GM21447 (cell line): ENCODE measurements around the gene CORO2A.
"Not testable (repeated sequence)": the region's sequence is repeated elsewhere in the genome, so short reads cannot be mapped to it uniquely, and the experiment has no call there.

Experiments
- ATAC-seq: cut with Tn5 transposase; IDR thresholded peaks from one replicate; pipeline ENCODE4 v1.9.1; 2021; ENCODE audit not compliant: unreplicated experiment

Gene CORO2A

GRCh38 chr9:98117984-98118639 is 74.3 kb downstream of the CORO2A start:
- peak; percentile 56 for ATAC-seq

DNA sequence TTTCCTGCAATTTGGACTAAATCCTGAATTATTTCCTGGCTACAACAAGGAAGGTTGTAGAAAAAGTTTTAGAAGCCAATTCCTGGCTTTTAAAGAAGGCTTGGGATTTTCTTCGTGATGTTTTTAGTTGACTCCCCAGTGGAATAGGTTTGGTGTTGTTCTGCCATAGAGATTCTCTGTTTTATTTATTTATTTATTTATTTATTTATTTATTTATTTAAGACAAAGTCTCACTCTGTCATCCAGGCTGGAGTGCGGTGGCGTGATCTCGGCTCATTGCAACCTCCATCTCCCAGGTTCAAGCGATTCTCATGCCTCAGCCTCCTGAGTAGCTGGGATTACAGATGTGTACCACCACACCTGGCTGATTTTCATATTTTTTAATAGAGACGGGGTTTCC is 75.3 kb downstream of the CORO2A start:
- ATAC-seq, result not testable (repeated sequence)

- ATAC-seq, result no peak
Measured at GRCh38 chr9:98109052-98109451, 83.4 kb downstream of the CORO2A start.

DNA sequence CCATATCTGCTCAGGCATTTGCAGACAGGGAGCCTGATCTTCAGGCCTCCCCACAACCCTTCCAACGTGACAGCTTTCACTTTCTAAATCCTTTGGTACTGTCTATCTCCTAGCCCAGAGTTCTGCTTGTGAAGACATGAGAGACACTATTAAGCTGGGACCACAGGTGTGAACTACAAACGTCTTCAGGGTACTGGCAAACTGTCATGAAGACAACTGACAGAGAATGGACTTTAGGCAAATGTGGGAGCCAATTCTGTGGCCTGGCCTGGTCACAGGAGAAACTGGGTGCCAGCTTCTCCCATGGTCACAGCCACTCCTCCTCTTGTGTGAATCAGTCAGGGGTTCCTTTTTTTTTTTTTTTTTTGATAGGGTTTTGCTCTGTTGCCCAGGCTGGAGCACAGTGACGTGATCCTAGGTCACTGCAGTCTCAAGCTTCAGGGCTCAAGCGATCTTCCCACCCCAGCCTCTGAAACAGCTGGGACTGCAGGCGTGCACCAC is 83.9 kb downstream of the CORO2A start:
- peak; percentile 67 for ATAC-seq

DNA sequence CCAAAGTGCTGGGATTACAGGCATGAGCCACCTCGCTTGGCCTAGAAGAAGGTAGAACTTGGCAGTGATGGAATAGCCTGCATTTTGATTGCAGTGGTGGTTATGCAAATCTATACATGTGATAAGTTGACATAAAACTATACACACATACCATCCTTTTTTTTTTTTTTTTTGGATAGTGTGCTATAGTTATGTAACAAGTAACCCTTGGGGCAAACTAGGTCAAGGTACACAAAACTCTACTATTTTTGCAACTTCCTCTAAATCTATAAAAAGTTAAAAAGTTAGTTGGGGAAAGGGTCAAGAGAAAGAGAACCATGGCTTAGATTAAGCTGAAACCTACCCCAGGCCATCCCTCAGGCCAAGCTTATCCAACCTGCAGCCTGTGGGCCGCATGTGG is 84.5 kb downstream of the CORO2A start:
- ATAC-seq, result no peak

GRCh38 chr9:98105006-98105405 is 87.4 kb downstream of the CORO2A start:
- no peak for ATAC-seq

DNA sequence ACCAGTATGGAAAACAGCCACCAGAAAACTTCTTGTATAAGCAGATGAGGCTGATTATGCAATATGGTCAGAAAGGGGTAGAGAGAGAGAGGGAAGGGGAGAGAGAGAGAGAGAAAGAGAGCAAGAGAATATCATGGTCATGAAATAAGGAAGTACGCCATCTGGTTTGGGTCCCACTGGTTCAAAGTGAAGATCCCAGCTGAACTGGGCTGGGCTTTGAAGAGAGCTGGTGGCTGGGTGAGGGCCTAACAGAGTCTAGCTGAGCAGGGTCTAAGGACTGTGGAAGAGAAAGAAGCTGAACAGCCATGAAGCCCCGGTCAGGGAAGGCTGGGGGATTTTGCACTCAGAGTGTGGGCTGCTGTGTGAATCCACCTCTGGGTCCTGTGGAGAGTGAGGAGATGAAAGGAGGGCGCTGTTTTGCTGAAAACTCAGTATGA is 88.0 kb downstream of the CORO2A start:
- no peak for ATAC-seq

- ATAC-seq, result peak; percentile 97
Measured at GRCh38 chr9:98101868-98102273, 90.6 kb downstream of the CORO2A start.

DNA sequence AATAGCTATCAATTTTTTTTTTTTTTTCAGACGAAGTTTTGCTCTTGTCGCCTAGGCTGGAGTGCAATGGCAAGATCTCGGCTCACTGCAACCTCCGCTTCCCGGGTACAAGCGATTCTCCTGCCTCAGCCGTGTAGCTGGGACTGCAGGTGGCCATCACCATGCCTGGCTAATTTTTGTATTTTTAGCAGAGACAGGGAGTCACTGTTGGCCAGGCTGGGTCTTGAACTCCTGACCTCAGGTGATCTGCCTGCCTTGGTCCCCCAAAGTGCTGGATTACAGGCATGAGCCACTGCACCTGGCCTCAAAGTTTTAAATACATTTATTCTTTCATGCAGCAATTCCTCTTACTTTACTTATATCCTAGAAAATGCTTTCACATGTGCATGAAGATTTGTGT is 91.0 kb downstream of the CORO2A start:
- ATAC-seq, result no peak

GRCh38 chr9:98100456-98100855 is 92.0 kb downstream of the CORO2A start:
- ATAC-seq, result no peak

DNA sequence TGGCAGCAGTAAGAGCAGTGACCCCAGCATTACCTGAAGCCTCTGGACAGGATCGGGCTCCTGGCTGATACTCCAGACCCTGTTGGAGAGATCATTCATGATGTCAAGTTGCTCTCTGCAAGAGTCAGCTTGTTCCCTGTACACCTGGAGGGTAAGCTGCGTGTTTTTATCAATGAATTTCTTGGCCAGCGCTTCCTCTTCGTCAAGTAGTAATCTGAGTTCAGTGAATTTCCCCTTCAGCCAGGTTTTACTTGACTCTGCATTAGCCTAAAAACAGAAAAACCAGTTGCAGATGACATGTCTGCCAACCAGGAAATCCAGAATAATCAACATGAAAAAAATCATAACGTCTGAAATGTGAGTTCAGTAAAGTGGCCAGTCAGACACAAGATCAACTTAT is 92.5 kb downstream of the CORO2A start:
- no peak for ATAC-seq

GRCh38 chr9:98099346-98099745 is 93.1 kb downstream of the CORO2A start:
- ATAC-seq, result no peak

DNA sequence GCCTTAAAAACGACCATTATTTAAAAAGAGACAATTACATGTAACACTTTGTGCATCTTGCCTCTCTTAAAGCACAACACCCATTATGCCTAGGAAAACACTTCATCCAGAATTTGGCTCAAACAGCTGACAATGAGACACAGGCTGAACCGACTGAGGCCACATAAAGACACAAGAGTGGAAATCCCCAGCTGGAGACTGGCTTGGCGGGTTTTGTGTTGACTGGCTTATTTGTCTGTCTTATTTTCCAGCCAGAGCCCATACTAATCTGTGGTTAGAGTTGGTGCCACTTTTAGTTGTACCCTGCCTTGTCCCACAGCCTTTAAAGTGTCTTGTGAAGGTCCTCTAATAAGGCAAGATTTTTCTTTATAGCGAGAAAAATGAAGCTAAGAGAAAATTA is 94.6 kb downstream of the CORO2A start:
- ATAC-seq, result no peak

DNA sequence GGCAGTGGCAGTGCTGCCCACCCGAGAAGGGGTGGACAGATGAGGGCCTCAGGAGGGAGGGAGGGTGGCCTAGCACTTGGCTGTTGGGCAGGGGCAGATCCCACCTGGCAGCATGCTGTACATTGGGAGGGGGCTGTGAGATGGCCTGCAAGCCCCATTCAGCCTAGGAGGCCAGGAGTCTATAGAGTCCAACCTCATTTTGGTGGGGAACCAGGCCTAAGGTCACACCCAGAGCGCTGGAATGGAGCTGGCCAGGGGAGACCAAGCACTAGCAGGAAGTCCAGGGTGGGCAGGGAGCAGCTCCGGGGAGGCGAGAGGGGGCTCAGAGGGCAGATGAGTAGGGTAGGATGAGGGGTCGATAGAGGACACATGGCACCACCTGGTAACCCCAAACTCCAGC is 96.3 kb downstream of the CORO2A start:
- ATAC-seq, result no peak

- no peak for ATAC-seq
Measured at GRCh38 chr9:98095401-98095800, 97.0 kb downstream of the CORO2A start.

DNA sequence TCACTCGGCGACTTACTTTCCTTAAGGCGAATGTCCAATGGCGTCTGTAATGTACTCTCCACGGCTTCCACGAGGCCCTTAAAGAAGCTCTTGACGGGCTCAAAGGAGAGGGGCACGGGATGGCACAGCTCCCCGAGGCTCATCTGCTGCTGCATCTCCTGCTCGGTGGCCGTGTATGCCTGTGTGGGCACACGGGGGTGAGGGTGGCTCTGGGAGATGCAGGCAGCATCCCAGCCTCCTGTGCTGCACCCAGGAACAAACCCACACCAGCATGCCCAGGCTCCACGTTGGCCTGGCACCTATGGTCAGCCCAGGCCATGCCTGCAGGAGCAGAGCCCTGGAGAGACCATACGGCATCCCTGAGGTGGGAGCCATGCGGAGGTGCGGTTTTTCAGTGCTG is 97.6 kb downstream of the CORO2A start:
- ATAC-seq, result no peak

DNA sequence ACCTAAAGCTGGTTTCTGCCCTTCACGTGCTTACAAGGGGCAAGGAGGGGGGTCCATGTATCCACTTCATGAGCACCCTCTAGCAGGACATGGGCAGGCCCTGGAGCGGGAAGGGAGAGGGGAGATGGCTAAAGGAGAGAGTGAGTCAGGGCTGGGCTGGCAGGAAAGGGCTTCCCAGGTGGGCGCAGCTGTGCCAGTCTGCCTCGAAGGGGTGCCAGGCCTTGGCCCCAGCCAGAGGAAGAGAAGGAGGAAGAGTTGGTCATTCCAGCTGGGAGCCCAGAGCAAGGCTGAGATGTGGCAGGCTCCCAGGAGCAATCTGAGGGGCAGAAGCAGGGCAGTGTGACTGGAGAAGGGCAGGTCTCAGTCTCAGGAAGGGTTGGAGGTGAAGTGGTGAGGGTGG is 98.1 kb downstream of the CORO2A start:
- no peak for ATAC-seq

DNA sequence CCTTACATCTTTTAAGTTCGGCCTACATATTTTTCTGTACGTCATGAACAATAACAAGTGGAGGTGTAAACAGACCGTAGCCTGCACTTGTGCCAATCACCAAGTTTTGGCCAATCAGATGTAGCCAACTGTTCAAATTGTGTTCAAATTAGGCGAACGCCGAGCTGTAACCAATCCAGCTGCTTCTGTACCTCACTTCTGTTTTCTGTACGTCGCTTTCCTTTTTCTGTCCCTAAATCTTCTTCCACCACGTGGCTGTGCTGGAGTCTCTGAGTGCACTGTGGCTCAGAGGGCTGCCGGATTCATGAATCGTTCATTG is 99.9 kb downstream of the CORO2A start:
- no peak for ATAC-seq

- ATAC-seq, result no peak
Measured at GRCh38 chr9:98091735-98092612, 100.5 kb downstream of the CORO2A start.

DNA sequence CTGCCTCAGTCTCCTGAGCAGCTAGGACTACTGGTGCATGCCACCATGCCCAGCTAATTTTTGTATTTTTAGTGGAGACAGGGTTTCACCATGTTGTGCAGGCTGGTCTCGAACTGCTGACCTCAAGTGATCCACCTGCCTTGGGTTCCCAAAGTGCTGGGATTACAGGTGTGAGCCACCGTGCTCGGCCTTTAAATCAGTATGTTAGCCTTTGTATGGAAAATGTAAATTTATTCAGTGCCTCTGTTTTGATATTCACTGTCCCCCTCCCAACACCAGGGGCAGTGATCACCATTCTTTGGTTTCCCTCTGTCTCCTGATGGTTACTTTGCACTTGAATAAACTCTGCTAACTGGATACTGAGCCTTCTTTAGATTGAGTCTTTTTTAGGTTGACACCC is 101.8 kb downstream of the CORO2A start:
- ATAC-seq, result not testable (repeated sequence)

GRCh38 chr9:98087420-98088354 is 104.8 kb downstream of the CORO2A start:
- no peak for ATAC-seq
